Measurements from ENCODE around the gene NACAD.

NACAD gene

DNA sequence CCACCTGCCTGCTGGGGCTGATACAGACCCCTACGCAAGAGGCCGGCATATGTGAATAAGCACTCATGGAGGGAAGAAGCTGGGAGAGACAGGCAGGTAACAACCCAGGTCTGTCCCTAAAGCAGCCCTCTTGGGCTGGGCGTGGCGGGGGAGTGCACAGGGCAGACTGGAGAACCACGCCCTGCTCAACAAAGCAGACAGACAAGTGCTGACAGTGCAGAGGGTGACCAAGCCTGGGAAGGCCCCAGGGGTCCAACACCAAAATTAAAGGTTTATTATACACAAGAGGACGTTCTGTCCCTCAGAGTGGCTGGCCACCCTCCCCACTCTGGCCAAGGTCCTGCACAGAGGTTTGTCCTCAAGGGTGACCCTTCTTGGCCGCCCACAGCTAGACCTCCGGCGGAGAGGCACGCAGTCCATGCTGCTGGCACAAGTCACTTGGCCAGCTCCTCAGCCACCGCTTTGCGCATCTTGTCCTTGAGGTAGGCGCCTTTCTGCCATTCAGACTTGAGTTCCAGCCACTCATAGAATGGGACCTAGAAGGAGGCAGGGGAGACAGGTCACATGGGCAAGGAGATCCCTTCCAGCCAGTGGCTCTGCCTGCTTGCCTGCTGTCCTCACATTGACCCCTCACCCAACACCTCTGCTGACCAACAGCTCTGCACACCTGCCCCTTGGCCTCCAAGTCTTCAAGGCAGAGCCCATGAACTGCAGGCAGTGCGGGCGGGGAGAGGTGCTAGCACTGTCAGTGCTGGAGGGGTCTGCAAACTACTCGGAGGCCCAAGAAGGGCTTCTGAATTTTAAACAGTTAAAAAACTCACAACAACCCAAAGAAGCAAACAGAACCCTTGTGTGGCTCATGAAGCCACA is 11.4 kb upstream of the NACAD start:
- in situ Hi-C loops (cut with HindIII; ENCODE audit: low pct_unique_long_range_greater_than_20kb, low sequenced_read_pairs) = no loop called here
- no peak for DNase-seq (ENCODE audit: low read depth in 1 of 2, low spot score in 1 of 2)
- TF ChIP-seq JUND (IDR thresholded peaks at IDR 0.05; ENCODE audit: low read depth) = no peak

DNA sequence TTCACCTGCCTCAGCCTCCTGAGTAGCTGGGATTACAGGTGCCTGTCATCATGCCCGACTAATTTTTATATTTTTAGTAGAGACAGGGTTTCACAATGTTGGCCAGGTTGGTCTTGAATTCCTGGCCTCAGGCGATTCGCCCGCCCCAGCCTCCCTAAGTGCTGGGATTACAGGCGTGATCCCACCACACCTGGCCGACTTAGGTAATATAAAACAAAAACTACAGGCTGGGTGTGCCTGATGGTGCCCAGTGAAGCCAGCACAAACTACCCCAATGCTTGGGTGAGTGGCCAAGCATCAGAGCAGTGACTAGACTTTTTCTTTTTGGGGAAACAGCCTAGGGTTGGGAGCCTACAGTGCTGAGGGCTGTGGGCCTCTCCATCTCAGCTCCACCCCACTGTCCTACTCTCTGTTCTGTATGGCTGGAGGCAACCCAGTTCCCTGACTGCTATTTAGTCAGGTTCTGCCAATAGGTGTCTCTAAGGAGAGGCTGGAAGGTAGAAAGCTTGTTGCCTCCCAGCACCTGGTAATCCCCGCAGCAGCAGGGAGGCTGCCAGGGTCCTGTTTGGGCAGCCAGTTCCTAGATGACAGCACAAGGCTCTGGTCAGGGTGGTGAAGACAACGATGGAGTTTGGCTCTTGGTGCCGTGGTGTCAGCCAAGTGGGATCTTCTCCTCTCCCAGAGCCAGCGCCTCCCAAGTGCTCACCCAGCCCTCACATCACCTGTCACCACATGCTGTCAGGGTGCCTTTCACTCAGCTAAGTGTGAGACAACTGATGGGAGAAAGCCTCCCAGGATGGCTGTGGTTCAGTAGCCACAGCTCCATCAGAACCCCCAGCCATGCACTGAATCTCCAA is 10.4 kb upstream of the NACAD start:
- in situ Hi-C loops (cut with HindIII; ENCODE audit: low pct_unique_long_range_greater_than_20kb, low sequenced_read_pairs) = no loop called here
- DNase-seq (ENCODE audit: low read depth in 1 of 2, low spot score in 1 of 2) = peak in 1 of 2 experiments; percentile 33
- no peak for TF ChIP-seq JUND (IDR thresholded peaks at IDR 0.05; ENCODE audit: low read depth)

DNA sequence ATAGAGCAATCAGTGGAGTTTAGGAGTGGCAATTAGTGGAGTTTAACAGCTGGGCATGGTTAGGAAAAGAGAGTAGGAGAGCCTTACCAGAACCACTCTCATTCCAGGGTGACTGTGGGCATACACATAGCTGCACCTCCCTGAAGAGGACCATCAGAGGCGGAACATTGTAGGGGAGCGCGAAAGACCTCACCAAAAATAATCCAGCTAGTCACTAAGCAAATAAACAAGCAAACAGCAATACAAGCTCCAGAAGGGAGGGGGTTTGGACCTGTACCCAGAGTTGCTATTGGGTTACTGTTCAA is 4.1 kb upstream of the NACAD start:
- DNase-seq (ENCODE audit: low read depth in 1 of 2, low spot score in 1 of 2) = no peak
- no peak for TF ChIP-seq JUND (IDR thresholded peaks at IDR 0.05; ENCODE audit: low read depth)
- in situ Hi-C loops (cut with HindIII; ENCODE audit: low pct_unique_long_range_greater_than_20kb, low sequenced_read_pairs) = no loop called here

DNA sequence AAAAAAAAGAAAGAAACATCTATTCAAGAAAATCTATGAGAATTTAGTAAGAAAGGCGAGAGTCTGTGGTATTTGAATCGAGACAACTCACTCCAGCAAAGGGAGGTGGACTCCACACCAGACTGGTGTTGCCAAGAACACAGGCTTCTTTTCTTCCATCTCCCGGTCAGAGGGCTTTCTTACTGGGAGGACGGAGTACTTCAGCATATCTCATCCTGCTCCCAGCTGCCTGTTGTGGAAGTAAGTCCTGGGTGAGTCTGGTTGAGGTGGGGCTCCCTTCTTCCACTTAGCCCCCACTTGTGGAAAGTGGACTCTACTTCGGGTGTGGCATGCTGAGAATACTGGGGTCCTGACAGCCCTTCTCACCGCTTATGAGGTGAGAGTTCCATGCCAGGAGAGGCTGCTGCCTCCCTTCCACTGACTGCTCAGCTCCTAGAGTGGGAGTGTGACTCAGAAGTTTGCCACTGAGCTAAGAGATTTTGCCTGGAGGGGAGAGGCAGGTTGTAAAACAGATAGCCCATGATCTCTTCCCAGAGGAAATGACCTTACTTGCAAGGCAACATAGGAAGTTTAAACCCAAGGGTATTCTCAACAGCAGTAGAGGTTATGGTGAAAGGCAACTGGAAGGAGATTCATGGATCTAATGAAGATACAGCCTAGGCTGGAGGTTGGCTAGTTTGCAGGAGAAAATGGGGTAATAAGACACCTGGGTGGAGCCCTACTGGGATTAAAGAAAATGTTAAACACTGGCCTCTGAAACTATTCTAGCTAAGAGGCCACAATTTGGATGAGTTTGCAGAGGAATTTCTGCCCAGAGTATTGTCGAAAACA is 3.5 kb upstream of the NACAD start:
- no peak for TF ChIP-seq JUND (IDR thresholded peaks at IDR 0.05; ENCODE audit: low read depth)
- no peak for DNase-seq (ENCODE audit: low read depth in 1 of 2, low spot score in 1 of 2)
- in situ Hi-C loops (cut with HindIII; ENCODE audit: low pct_unique_long_range_greater_than_20kb, low sequenced_read_pairs) = no loop called here

DNA sequence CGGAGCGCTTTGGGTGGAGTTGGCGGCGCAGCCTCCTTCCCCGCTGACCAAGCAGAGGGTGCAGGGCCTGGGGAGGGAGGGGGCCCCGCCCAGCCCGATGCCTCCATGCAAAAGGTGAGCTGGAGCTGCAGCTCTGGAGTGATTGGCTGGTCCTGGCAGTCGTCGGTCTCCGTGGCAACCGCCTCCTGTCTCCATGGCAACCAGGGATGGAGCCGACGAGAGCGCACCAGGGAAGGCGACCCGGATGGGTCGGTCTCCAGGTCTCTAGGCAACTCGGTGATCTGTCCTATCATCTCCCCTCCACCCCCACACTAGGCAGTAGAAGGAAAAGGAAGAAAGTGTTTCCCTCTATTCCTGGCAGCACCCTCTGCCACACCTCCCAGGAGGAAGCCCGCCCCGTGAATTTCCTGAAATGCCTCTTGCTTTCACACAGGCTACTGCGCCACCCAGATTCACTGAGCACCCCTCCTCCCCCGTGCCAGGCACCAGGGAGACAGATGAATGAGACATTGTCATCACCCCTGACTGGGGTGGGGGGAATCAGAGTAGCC is 647 bp upstream of the NACAD start:
- in situ Hi-C loops (cut with HindIII; ENCODE audit: low pct_unique_long_range_greater_than_20kb, low sequenced_read_pairs) = no loop called here
- peak; percentile 73 to 81 for DNase-seq (ENCODE audit: low read depth in 1 of 2, low spot score in 1 of 2)
- TF ChIP-seq JUND (IDR thresholded peaks at IDR 0.05; ENCODE audit: low read depth) = no peak

DNA sequence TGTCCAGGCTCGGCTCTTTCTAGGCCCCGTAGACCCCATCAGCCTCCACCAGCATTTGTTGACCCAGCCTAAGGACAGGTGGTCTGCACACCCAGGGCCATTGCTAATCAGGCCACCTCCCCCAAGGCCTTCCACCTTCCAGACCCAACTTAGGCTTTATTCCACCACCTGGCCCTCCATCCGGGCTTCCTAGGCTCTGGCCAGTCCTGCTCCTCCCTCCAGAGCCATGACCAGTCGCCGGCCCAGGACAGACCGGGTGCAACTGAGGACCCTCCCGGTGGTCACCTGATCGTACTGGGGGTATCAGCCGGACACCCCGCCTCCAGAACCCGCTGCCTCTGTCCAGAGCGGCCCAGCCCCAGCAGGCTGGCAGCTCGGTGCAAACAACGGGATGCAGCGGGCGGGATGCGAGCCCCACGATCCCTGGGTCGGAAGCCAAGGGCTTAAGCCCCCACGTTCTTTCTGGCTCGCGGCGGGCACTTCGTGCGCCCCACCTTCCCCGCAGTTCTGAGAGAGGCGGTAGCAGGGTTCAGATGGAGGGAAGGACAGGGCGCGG is 545 bp downstream of the NACAD start:
- in situ Hi-C loops (cut with HindIII; ENCODE audit: low pct_unique_long_range_greater_than_20kb, low sequenced_read_pairs) = no loop called here
- no peak for DNase-seq (ENCODE audit: low read depth in 1 of 2, low spot score in 1 of 2)
- no peak for TF ChIP-seq JUND (IDR thresholded peaks at IDR 0.05; ENCODE audit: low read depth)

DNA sequence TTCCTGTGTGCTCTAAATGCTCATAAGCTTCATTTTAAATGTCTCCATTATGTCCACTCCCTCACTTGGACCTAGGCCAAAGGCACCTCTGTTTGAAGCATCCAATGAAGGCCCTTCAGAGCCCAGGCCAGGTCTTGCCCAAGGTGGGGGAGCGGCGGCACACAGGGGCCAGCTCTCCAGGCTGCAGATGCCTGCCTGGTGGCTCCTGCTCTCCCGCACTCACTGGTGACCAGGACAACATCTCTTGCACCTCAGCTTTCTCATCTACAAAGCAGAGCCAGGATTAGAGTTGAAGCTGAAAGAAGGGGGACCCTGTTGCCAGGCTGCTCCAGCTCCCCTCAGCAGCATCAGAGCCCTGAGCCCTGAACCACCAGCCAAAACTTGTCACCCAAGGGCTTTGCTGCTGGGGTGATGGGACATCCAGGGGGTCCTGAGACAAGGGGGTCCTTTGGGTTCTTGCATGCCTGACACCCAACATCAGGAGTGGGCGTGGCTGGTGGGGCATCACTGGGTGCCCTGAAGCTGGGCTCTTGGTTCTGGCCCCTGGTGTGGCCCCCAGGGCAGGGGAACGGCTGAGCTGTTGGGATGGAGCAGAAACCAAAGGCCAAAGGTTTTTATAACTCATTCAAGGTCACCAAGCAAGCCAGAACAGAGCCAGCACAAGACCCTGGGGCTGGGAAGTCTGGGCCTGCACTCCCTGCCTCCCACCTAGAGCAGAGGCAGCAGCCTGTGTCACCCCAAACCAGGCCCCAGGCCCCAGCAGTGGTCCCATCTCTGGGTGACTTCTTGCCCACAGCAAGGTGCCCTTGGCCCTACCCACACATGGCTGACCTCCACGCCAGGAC is 1.2 kb downstream of the NACAD start:
- in situ Hi-C loops (cut with HindIII; ENCODE audit: low pct_unique_long_range_greater_than_20kb, low sequenced_read_pairs) = no loop called here

DNA sequence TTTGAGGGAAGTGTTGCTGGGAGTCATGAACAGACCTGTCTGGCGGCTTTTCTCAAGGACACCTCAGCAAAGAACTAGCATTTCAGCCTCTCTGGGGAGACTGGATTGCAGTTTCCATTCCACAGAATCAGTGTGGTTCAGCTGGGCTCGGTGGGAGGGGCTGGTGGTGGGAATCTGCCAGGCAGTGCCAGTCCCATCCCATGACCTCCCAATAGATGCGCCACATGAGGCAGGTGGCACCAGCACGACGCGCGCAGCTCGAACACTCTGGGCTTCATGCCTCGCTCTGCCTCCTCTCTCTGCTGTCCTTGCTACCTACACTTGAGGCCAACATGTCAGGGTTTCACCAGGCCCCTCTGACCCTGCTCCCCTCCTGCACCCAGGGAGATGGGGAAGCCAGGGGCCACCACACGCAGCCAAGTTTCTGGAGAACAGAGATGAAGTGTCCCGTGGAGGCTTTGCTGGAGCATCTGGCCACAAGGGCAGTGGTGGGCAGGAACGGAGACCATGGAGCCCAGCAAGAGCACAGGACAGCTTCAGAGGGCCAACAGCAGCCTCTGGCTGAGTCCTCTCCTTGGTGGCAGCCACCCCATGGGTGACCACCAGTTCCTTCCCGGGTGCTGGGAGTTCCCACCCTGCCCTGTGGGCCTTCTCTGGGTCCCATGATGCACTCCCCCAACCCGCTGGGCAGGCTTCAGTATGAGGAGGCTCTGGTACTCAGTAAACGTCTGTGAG is 2.3 kb downstream of the NACAD start:
- in situ Hi-C loops (cut with HindIII; ENCODE audit: low pct_unique_long_range_greater_than_20kb, low sequenced_read_pairs) = no loop called here
- peak; percentile 45 to 61 for DNase-seq (ENCODE audit: low read depth in 1 of 2, low spot score in 1 of 2)
- TF ChIP-seq JUND (IDR thresholded peaks at IDR 0.05; ENCODE audit: low read depth) = no peak

More for the DNA sequence above, 1.2 kb downstream of the NACAD start:
- no peak for TF ChIP-seq JUND (IDR thresholded peaks at IDR 0.05; ENCODE audit: low read depth)
- DNase-seq (ENCODE audit: low read depth in 1 of 2, low spot score in 1 of 2) = no peak

DNA sequence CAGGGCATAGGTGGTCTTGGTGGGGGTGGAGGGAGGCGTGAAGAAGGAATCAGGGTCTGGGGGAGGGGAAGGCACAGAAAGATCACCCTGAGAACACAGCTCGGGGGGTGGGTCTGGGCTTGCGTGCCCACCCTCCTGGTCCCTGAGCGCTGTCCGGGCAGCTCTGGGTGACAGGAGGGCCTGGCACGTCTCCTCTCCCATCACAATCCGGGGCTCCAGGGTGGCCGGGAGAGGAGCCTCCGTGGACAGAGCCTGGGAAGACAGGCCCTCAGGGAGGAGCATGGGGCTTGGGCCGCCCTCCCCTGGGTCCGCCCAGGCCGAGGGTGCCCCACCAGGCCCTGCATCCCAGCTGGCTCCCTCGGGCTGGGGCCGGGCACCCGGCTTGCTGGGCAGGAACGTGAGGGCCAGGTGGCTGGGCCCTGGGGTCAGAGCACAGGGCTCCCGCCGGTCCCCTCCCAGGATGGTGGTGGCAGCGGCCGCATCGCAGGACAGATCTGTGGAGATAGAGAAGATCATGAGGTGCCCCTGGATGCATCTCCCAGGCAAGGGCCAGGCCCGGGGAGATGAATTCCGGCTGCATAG is 3.1 kb downstream of the NACAD start:
- no peak for DNase-seq (ENCODE audit: low read depth in 1 of 2, low spot score in 1 of 2)
- no peak for TF ChIP-seq JUND (IDR thresholded peaks at IDR 0.05; ENCODE audit: low read depth)
- in situ Hi-C loops (cut with HindIII; ENCODE audit: low pct_unique_long_range_greater_than_20kb, low sequenced_read_pairs) = no loop called here

DNA sequence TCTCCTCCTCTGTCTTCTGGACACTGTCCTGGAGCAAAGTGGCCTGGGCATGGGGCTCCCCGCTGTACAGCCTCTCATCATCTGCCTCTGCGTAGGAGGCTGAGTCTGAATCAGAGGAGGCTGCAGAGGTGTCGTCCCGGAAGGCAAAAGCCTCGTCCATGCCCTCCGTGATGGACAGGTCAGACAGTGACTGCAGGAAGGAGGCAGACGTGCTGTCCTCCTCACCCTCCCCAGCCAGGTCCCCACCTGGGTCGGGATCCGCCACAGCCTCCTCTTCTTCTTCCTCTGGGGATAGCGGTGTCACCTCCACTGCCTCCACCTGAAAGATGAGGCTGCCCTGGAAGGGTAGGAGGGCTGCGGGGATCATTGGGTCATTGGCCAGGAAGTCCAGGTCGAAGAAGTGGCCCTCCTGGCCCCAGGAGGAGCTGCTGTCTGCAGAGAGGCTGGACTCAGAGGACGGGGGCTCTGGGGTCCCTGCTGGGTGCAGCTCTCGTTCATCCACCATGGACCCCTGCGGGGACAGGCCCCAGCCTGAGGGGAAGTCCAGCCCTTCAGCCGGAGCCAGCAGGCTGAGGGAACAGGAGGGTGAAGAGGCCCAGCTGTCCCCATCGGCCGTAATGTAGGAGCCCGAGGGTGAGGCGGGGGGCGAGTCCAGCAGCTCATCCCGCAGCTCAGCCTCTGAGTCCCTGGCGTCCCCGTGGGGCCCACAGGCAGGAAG is 3.7 kb downstream of the NACAD start:
- DNase-seq (ENCODE audit: low read depth in 1 of 2, low spot score in 1 of 2) = no peak
- no peak for TF ChIP-seq JUND (IDR thresholded peaks at IDR 0.05; ENCODE audit: low read depth)
- in situ Hi-C loops (cut with HindIII; ENCODE audit: low pct_unique_long_range_greater_than_20kb, low sequenced_read_pairs) = no loop called here
